BJ (cell line): ENCODE measurements around the gene FAM83G. TPM values are rescaled to one million over a fixed set of nuclear protein-coding genes. Genes with fewer than 3 reads are reported as not detected.

Experiments used
- CTCF ChIA-PET: fragments of 350-600 bp; formaldehyde crosslinking; extraction: SDS; loops from one replicate; lab custom pipeline; 2021; ENCODE audit warnings: antibody characterized with exemption, inconsistent platforms; lab: Yijun Ruan, JAX
- POLR2A ChIA-PET: fragments of 300-600 bp; sonication (Branson Sonifier 250); formaldehyde crosslinking; extraction: SDS; loops from one replicate; lab custom pipeline; 2021; ENCODE audit warnings: antibody characterized with exemption; lab: Charles Lee
- DNase-seq: peaks from one replicate; pipeline ENCODE4 v3.0.0-alpha.2; 2011; ENCODE audit warnings: low read depth
- H3K27me3 ChIP-seq: 2 replicates; pipeline ENCODE4 v1.6.0; 2011; ENCODE audit warnings: low read length; ENCODE audit not compliant: control insufficient read depth, insufficient read depth
- H3K36me3 ChIP-seq: 2 replicates; pipeline ENCODE4 v1.5.1; 2011; ENCODE audit warnings: low read length; ENCODE audit not compliant: control insufficient read depth, insufficient read depth
- H3K4me3 ChIP-seq: 2 replicates; pipeline ENCODE4 v1.5.1; 2011; ENCODE audit warnings: low read depth, mild to moderate bottlenecking, control low read depth, low read length
- polyA plus RNA-seq: library from polyadenylated mRNA; depleted of rRNA; stranded (reverse); fragments of >200 nt; gene quantifications from 2 replicates; pipeline ENCODE4 v1.2.3, GENCODE V29; 2011; rRNA removed
- small RNA-seq: library from RNA; depleted of rRNA; stranded (forward); fragments of <200 nt; gene quantifications from one replicate; pipeline ENCODE3, GENCODE V24; 2012; ENCODE audit warnings: low replicate concordance, low read depth; ENCODE audit not compliant: insufficient read length
- TF ChIP-seq, protein P1 (sequence below): IDR thresholded peaks from 2 replicates; pipeline ENCODE4 v1.5.1; 2011; ENCODE audit warnings: low read depth, mild to moderate bottlenecking, control low read depth, inconsistent platforms, low read length, moderate library complexity; ENCODE audit not compliant: insufficient read depth

The FAM83G gene
- polyA plus RNA-seq, 1 experiment: 10.3 TPM

- CTCF ChIA-PET: no interaction called here
- Histone ChIP-seq H3K27me3 (no peaks in the 10 kb centered on the region), H3K36me3 (peaks cover 4% of the 10 kb centered on the region), H3K4me3 (no peak overlapping the region)
- POLR2A ChIA-PET: no interaction called here
- DNase-seq: no peak
- TF ChIP-seq, protein P1, sequence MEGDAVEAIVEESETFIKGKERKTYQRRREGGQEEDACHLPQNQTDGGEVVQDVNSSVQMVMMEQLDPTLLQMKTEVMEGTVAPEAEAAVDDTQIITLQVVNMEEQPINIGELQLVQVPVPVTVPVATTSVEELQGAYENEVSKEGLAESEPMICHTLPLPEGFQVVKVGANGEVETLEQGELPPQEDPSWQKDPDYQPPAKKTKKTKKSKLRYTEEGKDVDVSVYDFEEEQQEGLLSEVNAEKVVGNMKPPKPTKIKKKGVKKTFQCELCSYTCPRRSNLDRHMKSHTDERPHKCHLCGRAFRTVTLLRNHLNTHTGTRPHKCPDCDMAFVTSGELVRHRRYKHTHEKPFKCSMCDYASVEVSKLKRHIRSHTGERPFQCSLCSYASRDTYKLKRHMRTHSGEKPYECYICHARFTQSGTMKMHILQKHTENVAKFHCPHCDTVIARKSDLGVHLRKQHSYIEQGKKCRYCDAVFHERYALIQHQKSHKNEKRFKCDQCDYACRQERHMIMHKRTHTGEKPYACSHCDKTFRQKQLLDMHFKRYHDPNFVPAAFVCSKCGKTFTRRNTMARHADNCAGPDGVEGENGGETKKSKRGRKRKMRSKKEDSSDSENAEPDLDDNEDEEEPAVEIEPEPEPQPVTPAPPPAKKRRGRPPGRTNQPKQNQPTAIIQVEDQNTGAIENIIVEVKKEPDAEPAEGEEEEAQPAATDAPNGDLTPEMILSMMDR: no peak
These were observed 82.6 kb downstream of the FAM83G start for GRCh38 chr17:18921912-18922451.

DNA sequence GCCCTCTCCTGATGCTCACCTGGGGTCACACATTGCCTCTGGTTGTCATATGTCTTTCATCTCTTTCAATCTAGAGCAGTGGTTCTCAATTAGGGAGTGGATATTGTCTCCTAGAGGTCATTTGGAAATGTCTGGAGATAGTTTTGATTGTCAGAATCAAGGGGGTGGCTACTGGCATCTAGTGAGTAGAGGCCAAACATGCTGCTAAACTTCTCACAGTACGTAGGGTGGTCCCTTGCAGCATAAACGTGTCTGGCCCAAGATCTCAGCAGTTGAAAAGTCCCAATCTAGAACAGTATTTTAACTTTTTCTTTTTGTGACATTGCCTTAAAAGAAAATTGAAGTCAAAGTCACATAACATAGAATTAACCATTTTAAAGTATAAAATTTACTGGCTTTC is 83.1 kb downstream of the FAM83G start:
- ChIA-PET CTCF (no interaction called here), POLR2A (no interaction called here)
- TF ChIP-seq, protein P1: no peak
- Histone ChIP-seq H3K27me3 (no peaks in the 10 kb centered on the region), H3K4me3 (no peak overlapping the region), H3K36me3 (peaks cover 2% of the 10 kb centered on the region; the same call in 1 of the 2 replicates)
- no peak for DNase-seq

DNA sequence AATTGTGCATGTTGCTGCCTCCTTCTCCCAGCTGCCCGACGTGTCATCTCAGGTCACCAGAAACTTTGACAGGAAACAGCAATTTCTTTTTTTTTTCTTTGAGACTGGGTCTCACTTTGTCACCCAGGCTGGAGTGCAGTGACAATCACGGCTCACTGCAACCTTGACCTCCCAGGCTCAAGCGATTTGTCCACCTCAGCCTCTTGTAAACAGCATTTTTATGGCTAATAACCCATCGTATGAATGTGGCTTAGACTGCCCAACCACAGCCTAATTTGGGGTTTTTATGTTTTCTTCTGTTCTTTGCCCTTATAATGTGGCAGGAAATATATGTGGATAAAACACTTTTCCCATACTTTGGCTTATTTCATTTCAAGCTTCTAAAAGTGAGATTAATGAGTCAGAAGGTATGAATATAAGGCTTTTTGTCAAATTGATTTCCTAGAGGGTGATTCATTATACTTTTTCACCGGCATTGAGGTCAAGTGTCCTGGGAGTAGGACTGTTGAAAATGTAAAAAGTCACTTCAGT is 83.6 kb downstream of the FAM83G start:
- TF ChIP-seq, protein P1: no peak
- POLR2A ChIA-PET: no interaction called here
- Histone ChIP-seq H3K27me3 (no peaks in the 10 kb centered on the region), H3K4me3 (no peak overlapping the region), H3K36me3 (peaks cover 2% of the 10 kb centered on the region; the same call in 1 of the 2 replicates)
- peak; percentile 4 for DNase-seq
- CTCF ChIA-PET: no interaction called here

GRCh38 chr17:18919963-18920362 is 84.6 kb downstream of the FAM83G start:
- ChIA-PET POLR2A (no interaction called here), CTCF (interaction anchor here (1.0 kb wide), 1 partner anchor 11 kb away, joined by 3 read pairs; no protein-coding TSS in a partner anchor)
- Histone ChIP-seq H3K36me3 (peaks cover 2% of the 10 kb centered on the region; the same call in 1 of the 2 replicates), H3K4me3 (no peak overlapping the region), H3K27me3 (no peaks in the 10 kb centered on the region)
- DNase-seq: no peak
- TF ChIP-seq, protein P1: no peak

Small RNA genes within 50 kb of the gene (small RNA-seq; reads per million reads assigned to genes)
- gene AC090286.3: not detected
- gene RF00324: not detected

Other genes starting within 250 kb of the FAM83G start
- gene TVP23B, start 223.6 kb downstream of the FAM83G start, polyA plus RNA-seq: 19.1 and 54.6 TPM in 2 replicates
- 13.0 and 16.6 TPM in 2 replicates for gene PRPSAP2, start 146.6 kb downstream of the FAM83G start, polyA plus RNA-seq
- 0.05 TPM in 1 of 2 replicates, not detected in the other for gene SLC5A10, start 52.6 kb downstream of the FAM83G start, polyA plus RNA-seq
- gene GRAP, start 42.2 kb upstream of the FAM83G start, polyA plus RNA-seq: 0.05 and 0.06 TPM in 2 replicates
- gene GRAPL, start 122.8 kb upstream of the FAM83G start, polyA plus RNA-seq: not detected in 2 replicates
- gene EPN2, start 232.6 kb upstream of the FAM83G start, polyA plus RNA-seq: 21.2 and 24.6 TPM in 2 replicates